Measurements from ENCODE around the gene USP3.

Gene USP3

GRCh38 chr15:63504247-63504978 is at the start of gene USP3:
USP3 (plus strand) TSS chr15:63504593; CDS start chr15:63504740, 147 bp downstream.
- TF ChIP-seq TAF1 (IDR thresholded peaks at IDR 0.05; ENCODE audit: low read depth) (peak; percentile 92), REST (IDR thresholded peaks at IDR 0.05; ENCODE audit: low read depth) (no peak), EP300 (IDR thresholded peaks at IDR 0.05; ENCODE audit: borderline replicate concordance) (peak; percentile 57; the same call in 1 of the 2 replicates), FOXM1 (IDR thresholded peaks at IDR 0.05; ENCODE audit: borderline replicate concordance, low read depth) (no peak), MAX (IDR thresholded peaks at IDR 0.05) (0 out of 2 replicates have a peak, but pooled peaks have one; percentile 36), EGR1 (IDR thresholded peaks at IDR 0.05) (peak; percentile 10; the same call in 1 of the 2 replicates), TCF12 (IDR thresholded peaks at IDR 0.05; ENCODE audit: low read depth) (peak; percentile 57), YY1 (IDR thresholded peaks at IDR 0.05; ENCODE audit: low read depth) (peak; percentile 76), CREB1 (IDR thresholded peaks at IDR 0.05; ENCODE audit: low read depth) (peak; percentile 45; the same call in 1 of the 2 replicates), USF1 (IDR thresholded peaks at IDR 0.05) (peak; percentile 26; the same call in 1 of the 2 replicates), ZBTB7A (IDR thresholded peaks at IDR 0.05; ENCODE audit: low read depth) (no peak; the same call in 1 of the 2 replicates)

GRCh38 chr15:63456258-63456657 is 48.1 kb upstream of the USP3 start:
- TF ChIP-seq MAX (IDR thresholded peaks at IDR 0.05) (no peak), REST (IDR thresholded peaks at IDR 0.05; ENCODE audit: low read depth) (no peak), TEAD4 (IDR thresholded peaks at IDR 0.05) (no peak), CREB1 (IDR thresholded peaks at IDR 0.05; ENCODE audit: low read depth) (no peak), CEBPB (IDR thresholded peaks at IDR 0.05) (no peak), RAD21 (IDR thresholded peaks at IDR 0.05; ENCODE audit: low read depth) (no peak), ZBTB7A (IDR thresholded peaks at IDR 0.05; ENCODE audit: low read depth) (no peak), EGR1 (IDR thresholded peaks at IDR 0.05) (no peak)

GRCh38 chr15:63457379-63457778 is 47.0 kb upstream of the USP3 start:
- TF ChIP-seq TEAD4 (IDR thresholded peaks at IDR 0.05) (no peak), RAD21 (IDR thresholded peaks at IDR 0.05; ENCODE audit: low read depth) (no peak), TAF1 (IDR thresholded peaks at IDR 0.05; ENCODE audit: low read depth) (no peak), EGR1 (IDR thresholded peaks at IDR 0.05) (no peak), EP300 (IDR thresholded peaks at IDR 0.05; ENCODE audit: borderline replicate concordance) (no peak), CEBPB (IDR thresholded peaks at IDR 0.05) (no peak), NFIC (IDR thresholded peaks at IDR 0.05) (no peak), MAX (IDR thresholded peaks at IDR 0.05) (no peak), USF1 (IDR thresholded peaks at IDR 0.05) (no peak)

- TF ChIP-seq CEBPB (IDR thresholded peaks at IDR 0.05), result no peak
- no peak for TF ChIP-seq ZBTB7A (IDR thresholded peaks at IDR 0.05; ENCODE audit: low read depth)
Measured at GRCh38 chr15:63458026-63458425, 46.4 kb upstream of the USP3 start.

- TF ChIP-seq TEAD4 (IDR thresholded peaks at IDR 0.05), result no peak
- no peak for TF ChIP-seq TAF1 (IDR thresholded peaks at IDR 0.05; ENCODE audit: low read depth)
- TF ChIP-seq CEBPB (IDR thresholded peaks at IDR 0.05), result no peak
- TF ChIP-seq EP300 (IDR thresholded peaks at IDR 0.05; ENCODE audit: borderline replicate concordance), result no peak
- TF ChIP-seq TCF12 (IDR thresholded peaks at IDR 0.05; ENCODE audit: low read depth), result no peak
- TF ChIP-seq USF1 (IDR thresholded peaks at IDR 0.05), result no peak
- TF ChIP-seq RAD21 (IDR thresholded peaks at IDR 0.05; ENCODE audit: low read depth), result no peak
- TF ChIP-seq FOXM1 (IDR thresholded peaks at IDR 0.05; ENCODE audit: borderline replicate concordance, low read depth), result no peak
Measured at GRCh38 chr15:63458794-63459395, 45.5 kb upstream of the USP3 start.
